Gastroesophageal sphincter (tissue), 4 donors: ENCODE data around the gene NRIP2. TPM values are rescaled to one million over a fixed set of nuclear protein-coding genes. Genes with fewer than 3 reads are reported as not detected.

Experiments used
- ATAC-seq: fragments of 150-250 bp; one replicate; pipeline ENCODE4 v1.9.1; 2016; ENCODE audit warnings: mild to moderate bottlenecking, moderate library complexity
- H3K27ac ChIP-seq, 4 donors: fragments of 200-600 bp; sonication (generic) in 3 of 4; 1 replicate in 3 of 4; 2 replicates in 1 of 4; pipeline ENCODE4 v1.5.1; 2016 to 2019
- H3K27me3 ChIP-seq: fragments of 200-600 bp; sonication (generic); one replicate; pipeline ENCODE4 v1.5.1; 2019
- H3K36me3 ChIP-seq, 2 donors: fragments of 200-600 bp; sonication (generic); one replicate each; pipeline ENCODE4 v1.5.1; 2019; ENCODE audit warnings: control low read depth in 1 of 2
- H3K4me1 ChIP-seq, 3 donors: fragments of 200-600 bp; sonication (generic); 1 replicate in 2 of 3; 2 replicates in 1 of 3; pipeline ENCODE4 v1.5.1; 2016 to 2019; ENCODE audit warnings: control low read depth in 2 of 3
- H3K4me3 ChIP-seq, 2 donors: fragments of 200-600 bp; sonication (generic); one replicate each; pipeline ENCODE4 v1.5.1; 2019; ENCODE audit warnings: mild to moderate bottlenecking in 1 of 2, moderate library complexity in 1 of 2
- H3K9me3 ChIP-seq, 3 donors: fragments of 200-600 bp; sonication (generic); one replicate each; pipeline ENCODE4 v1.5.1; 2017 to 2019; ENCODE audit warnings: control low read depth in 2 of 3
- CTCF ChIP-seq, 4 experiments: fragments of 200-600 bp in 2 of 4; fragments of 450-650 bp in 2 of 4; sonication (generic) in 1 of 4; IDR thresholded peaks; one replicate each; pipeline ENCODE4 v1.5.1; 2017 to 2019; ENCODE audit warnings: antibody characterized with exemption in 4 of 4, mild to moderate bottlenecking in 2 of 4, moderate library complexity in 2 of 4
- EP300 ChIP-seq: sonication (generic); formaldehyde crosslinking; IDR thresholded peaks from one replicate; pipeline ENCODE4 v1.6.1; 2017; ENCODE audit warnings: antibody characterized with exemption, mild to moderate bottlenecking
- POLR2A ChIP-seq, 2 donors: fragments of 450-650 bp; IDR thresholded peaks; one replicate each; pipeline ENCODE4 v1.6.1; 2017; ENCODE audit warnings: antibody characterized with exemption in 2 of 2, mild to moderate bottlenecking in 2 of 2, moderate library complexity in 1 of 2
- POLR2AphosphoS5 ChIP-seq: sonication (generic); formaldehyde crosslinking; IDR thresholded peaks from one replicate; pipeline ENCODE4 v1.6.1; 2017; ENCODE audit warnings: antibody characterized with exemption
- WGBS, 2 donors: methylation state at CpG; one replicate each; pipeline ENCODE4 v1.1.5; 2018; ENCODE audit warnings: low coverage in 1 of 2; 5-methylcytosine and 5-hydroxymethylcytosine counted together
- total RNA-seq, 4 donors: library from RNA; depleted of rRNA; stranded (reverse); fragments of >200 nt; gene quantifications; one replicate each; pipeline ENCODE4 v1.1.0, GENCODE V29; 2016

NRIP2 gene
- total RNA-seq, 4 donors from 2014 or later, result 1.4 to 5.7 (median 1.9) TPM

GRCh38 chr12:2775431-2775830 is 59.4 kb downstream of the NRIP2 start:
- Histone ChIP-seq H3K27ac (no peak overlapping the region), H3K9me3 (no peaks in the 10 kb centered on the region), H3K36me3 (peaks cover 0 to 3% of the 10 kb centered on the region in 2 donors), H3K4me3 (no peak overlapping the region), H3K4me1 (no peaks in the 10 kb centered on the region), H3K27me3 (peaks cover 11% of the 10 kb centered on the region)
- TF ChIP-seq POLR2AphosphoS5 (no peak), EP300 (no peak), CTCF (IDR thresholded peaks at IDR 0.05) (no peak), POLR2A (IDR thresholded peaks at IDR 0.05) (no peak)
- ATAC-seq, result no peak
- WGBS, 2 donors, result 100% methylated on average over 1 of the region's 8 CpGs; no CpG with 5 or more reads in 1 of the 2 donors

Other genes with a start within 250 kb of the NRIP2 start
- gene FKBP4, start 40.1 kb downstream of the NRIP2 start, total RNA-seq, result 10 to 100 TPM; 34.7 to 47.0 (median 41.1) TPM
- gene ITFG2, start 22.4 kb downstream of the NRIP2 start, total RNA-seq, result 10 to 100 TPM; 11.9 to 29.0 (median 22.1) TPM
- gene TEX52, start 22.0 kb upstream of the NRIP2 start, total RNA-seq, result not detected
- gene FOXM1, start 42.1 kb upstream of the NRIP2 start, total RNA-seq, result 1 to 10 TPM in 2 of 4 donors, not detected in 2; 1.3 to 1.7 TPM
- 10 to 100 TPM in 2 of 4 donors, 1 to 10 TPM in 2; 8.2 to 12.5 (median 9.5) TPM for gene RHNO1, start 42.2 kb upstream of the NRIP2 start, total RNA-seq
- 10 to 100 TPM; 25.2 to 41.4 (median 25.7) TPM for gene TULP3, start 55.9 kb upstream of the NRIP2 start, total RNA-seq
- gene TEAD4, start 124.4 kb upstream of the NRIP2 start, total RNA-seq, result 10 to 100 TPM in 3 of 4 donors, 1 to 10 TPM in 1; 4.7 to 26.7 (median 25.0) TPM
- 10 to 100 TPM; 19.5 to 30.2 (median 26.0) TPM for gene TSPAN9, start 242.3 kb upstream of the NRIP2 start, total RNA-seq